ENCODE data around the gene DAB2.

DNA sequence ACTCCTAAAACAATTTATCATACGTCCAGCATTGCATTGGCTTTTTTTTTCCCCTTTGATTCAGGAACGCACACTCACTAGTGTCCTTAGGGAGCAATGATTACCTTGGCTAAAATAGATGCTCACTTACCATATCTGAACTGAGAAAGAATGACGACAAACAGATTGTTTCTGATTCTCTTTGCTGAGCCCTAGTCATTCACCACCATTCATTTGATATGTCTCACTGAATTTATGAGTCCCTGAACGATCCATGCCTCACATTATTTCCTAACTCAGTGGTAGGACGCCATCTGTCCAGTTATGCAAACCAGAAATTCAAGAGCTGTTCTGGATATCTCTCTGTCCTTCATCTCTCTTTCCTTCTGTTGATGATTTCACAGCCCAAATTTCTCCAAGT lies 39.3 kb upstream of the DAB2 start:
- TF ChIP-seq, protein P1, sequence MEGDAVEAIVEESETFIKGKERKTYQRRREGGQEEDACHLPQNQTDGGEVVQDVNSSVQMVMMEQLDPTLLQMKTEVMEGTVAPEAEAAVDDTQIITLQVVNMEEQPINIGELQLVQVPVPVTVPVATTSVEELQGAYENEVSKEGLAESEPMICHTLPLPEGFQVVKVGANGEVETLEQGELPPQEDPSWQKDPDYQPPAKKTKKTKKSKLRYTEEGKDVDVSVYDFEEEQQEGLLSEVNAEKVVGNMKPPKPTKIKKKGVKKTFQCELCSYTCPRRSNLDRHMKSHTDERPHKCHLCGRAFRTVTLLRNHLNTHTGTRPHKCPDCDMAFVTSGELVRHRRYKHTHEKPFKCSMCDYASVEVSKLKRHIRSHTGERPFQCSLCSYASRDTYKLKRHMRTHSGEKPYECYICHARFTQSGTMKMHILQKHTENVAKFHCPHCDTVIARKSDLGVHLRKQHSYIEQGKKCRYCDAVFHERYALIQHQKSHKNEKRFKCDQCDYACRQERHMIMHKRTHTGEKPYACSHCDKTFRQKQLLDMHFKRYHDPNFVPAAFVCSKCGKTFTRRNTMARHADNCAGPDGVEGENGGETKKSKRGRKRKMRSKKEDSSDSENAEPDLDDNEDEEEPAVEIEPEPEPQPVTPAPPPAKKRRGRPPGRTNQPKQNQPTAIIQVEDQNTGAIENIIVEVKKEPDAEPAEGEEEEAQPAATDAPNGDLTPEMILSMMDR (optimal IDR thresholded peaks at IDR 0.05 in 1 of 3, IDR thresholded peaks at IDR 0.05 in 1 of 3, conservative IDR thresholded peaks at IDR 0.05 in 1 of 3; ENCODE audit: extremely low read depth in 1 of 3, insufficient read depth in 2 of 3, low read length in 3 of 3) = no peak
- TF ChIP-seq EZH2 (IDR thresholded peaks at IDR 0.05; ENCODE audit: low read length) = no peak
